Thyroid gland (tissue), 4 donors: Measurements from ENCODE around the gene DLL4.

Experiments
- CTCF ChIP-seq, 6 experiments: fragments of 200-600 bp in 3 of 6; fragments of 450-650 bp in 3 of 6; sonication (generic) in 3 of 6; IDR thresholded peaks; one replicate each; pipeline ENCODE4 v1.5.1; 2016 to 2019; ENCODE audit warnings: antibody characterized with exemption in 6 of 6, mild to moderate bottlenecking in 2 of 6, inconsistent platforms in 1 of 6, moderate library complexity in 1 of 6
- POLR2A ChIP-seq, 2 donors: fragments of 450-650 bp; IDR thresholded peaks; one replicate each; pipeline ENCODE4 v1.6.1; 2017; ENCODE audit warnings: antibody characterized with exemption in 2 of 2, mild to moderate bottlenecking in 2 of 2, moderate library complexity in 1 of 2

- TF ChIP-seq CTCF (IDR thresholded peaks at IDR 0.05) (no peak), POLR2A (IDR thresholded peaks at IDR 0.05) (no peak)
These were observed 15.6 kb downstream of the DLL4 start for GRCh38 chr15:40944510-40945296.
